IPS DF 6.9 (cell line): ENCODE measurements around the gene HMGCS1.
"Not testable (repeated sequence)": the region's sequence is repeated elsewhere in the genome, so short reads cannot be mapped to it uniquely, and the experiment has no call there.

Experiments used
- DNase-seq: peaks from one replicate; pipeline ENCODE4 v3.0.0-alpha.2; 2013; ENCODE audit warnings: low read depth, low spot score
- H3K27ac ChIP-seq: one replicate; pipeline ENCODE4 v1.5.1; 2013; ENCODE audit warnings: low read length, control low read depth
- H3K27me3 ChIP-seq: 2 replicates; pipeline ENCODE4 v1.6.1; 2013; ENCODE audit warnings: mild to moderate bottlenecking, low read length; ENCODE audit not compliant: control insufficient read depth, insufficient read depth
- H3K36me3 ChIP-seq: 2 replicates; pipeline ENCODE4 v1.6.1; 2013; ENCODE audit warnings: low read length; ENCODE audit not compliant: control insufficient read depth, insufficient read depth
- H3K4me1 ChIP-seq: 2 replicates; pipeline ENCODE4 v1.6.1; 2013; ENCODE audit warnings: low read length; ENCODE audit not compliant: control insufficient read depth, insufficient read depth
- H3K4me3 ChIP-seq: 2 replicates; pipeline ENCODE4 v1.5.1; 2013; ENCODE audit warnings: mild to moderate bottlenecking, low read length
- H3K9me3 ChIP-seq: 2 replicates; pipeline ENCODE4 v1.6.1; 2013; ENCODE audit warnings: low read length, inconsistent platforms; ENCODE audit not compliant: control insufficient read depth, insufficient read depth
- WGBS: extraction: QIAGEN DNeasy Blood & Tissue Kit; methylation state at CpG from one replicate; pipeline ENCODE4 v1.1.7; 2013; ENCODE audit warnings: mixed read lengths, missing lambda C conversion rate; ENCODE audit not compliant: insufficient read length, insufficient coverage; 5-methylcytosine and 5-hydroxymethylcytosine counted together

The HMGCS1 gene

DNA sequence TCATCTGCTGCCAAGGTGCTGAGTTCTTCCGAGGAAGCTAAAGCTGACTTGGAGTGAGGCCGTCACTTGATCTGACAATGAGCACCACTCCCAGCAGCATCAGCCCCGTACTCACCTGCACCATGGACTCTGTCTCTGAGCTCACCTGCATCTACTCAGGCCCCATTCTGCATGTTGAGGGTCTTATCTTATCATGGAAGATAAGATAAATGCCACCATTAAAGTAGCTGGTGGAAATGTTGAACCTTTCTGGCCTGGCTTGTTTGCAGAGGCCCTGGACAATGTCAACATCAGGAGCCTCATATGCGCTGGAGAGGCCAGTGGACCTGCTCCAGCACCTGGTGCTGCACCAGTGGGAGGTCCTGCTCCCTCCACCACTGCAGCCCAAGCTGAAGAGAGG, 35.0 kb upstream of the HMGCS1 start:
- H3K27ac ChIP-seq = no peak overlapping the region
- no peaks in the 10 kb centered on the region for H3K36me3 ChIP-seq
- H3K4me1 ChIP-seq = no peaks in the 10 kb centered on the region
- H3K9me3 ChIP-seq = no peaks in the 10 kb centered on the region
- no peak for DNase-seq
- WGBS = no CpG with 5 or more reads among the region's 4 CpGs
- no peak overlapping the region for H3K4me3 ChIP-seq
- H3K27me3 ChIP-seq = no peaks in the 10 kb centered on the region

DNA sequence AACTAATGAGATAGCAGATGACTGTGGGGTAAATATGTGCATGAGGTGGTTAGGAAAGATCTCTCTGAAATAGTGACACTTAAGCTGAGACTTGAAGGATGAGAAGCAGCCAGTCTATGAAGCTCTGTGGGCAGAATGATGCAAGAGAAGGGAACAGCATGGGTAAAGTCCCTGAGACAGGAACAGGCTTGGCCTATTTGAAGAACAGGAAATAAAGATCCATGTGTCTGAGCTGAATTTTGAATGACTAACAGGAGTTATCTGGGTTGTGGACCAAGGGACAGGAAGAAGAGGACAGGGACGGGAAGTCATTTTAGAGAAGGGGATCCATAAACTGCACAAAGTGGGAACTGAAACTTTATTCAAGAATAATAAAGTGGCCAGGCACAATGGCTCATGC, 25.6 kb upstream of the HMGCS1 start:
- Histone ChIP-seq H3K9me3 (peaks cover 3% of the 10 kb centered on the region), H3K4me1 (no peaks in the 10 kb centered on the region), H3K36me3 (no peaks in the 10 kb centered on the region), H3K27me3 (no peaks in the 10 kb centered on the region), H3K4me3 (no peak overlapping the region), H3K27ac (no peak overlapping the region)
- DNase-seq = no peak
- WGBS = no CpG with 5 or more reads among the region's 1 CpG

DNA sequence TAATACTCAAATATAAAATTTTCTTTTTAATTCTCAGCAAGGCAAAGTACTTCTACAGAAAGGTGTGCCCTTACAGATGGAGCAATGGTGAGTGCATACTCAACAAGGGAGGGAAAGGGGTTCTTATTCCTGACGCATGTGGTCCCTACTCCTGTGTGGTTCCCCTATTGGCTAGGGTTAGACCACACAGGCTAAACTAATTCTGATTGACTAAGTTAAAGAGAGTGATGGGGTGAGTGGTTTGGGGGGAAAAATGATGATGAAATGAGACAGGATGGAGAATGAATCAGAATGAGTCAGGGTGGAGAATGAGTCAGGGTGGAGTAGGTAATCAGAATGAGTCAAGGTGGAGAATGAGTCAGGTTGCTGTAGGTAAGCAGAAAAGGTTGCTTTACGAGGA, 22.9 kb upstream of the HMGCS1 start:
- Histone ChIP-seq H3K4me1 (no peaks in the 10 kb centered on the region), H3K36me3 (no peaks in the 10 kb centered on the region), H3K27ac (no peak overlapping the region), H3K4me3 (no peak overlapping the region), H3K9me3 (peaks cover 3% of the 10 kb centered on the region), H3K27me3 (no peaks in the 10 kb centered on the region)
- WGBS = no CpG with 5 or more reads among the region's 2 CpGs
- no peak for DNase-seq

DNA sequence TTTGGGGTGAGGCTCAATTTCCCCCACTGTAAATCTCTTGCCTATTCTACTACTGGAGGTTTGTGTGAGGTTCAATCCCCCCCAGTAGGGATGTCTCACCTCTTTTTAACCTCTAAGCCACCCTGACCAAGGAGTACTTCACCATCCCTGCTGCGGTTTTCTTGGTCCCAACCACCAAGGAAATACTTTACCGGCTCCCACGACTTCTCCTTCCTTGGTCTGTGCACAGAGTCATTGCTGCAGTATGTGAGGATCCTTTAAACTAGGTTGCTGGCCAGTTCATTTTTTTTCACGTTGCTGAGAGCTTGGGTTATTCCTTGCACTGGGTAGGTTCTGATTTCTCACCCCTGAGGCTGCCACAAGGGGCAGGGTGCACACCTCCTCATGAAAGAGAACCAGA, 22.5 kb upstream of the HMGCS1 start:
- H3K27me3 ChIP-seq = no peaks in the 10 kb centered on the region
- no peaks in the 10 kb centered on the region for H3K4me1 ChIP-seq
- peaks cover under 1% of the 10 kb centered on the region; the same call in 1 of the 2 replicates for H3K9me3 ChIP-seq
- no peak overlapping the region for H3K27ac ChIP-seq
- no peaks in the 10 kb centered on the region for H3K36me3 ChIP-seq
- H3K4me3 ChIP-seq = no peak overlapping the region
- no CpG with 5 or more reads among the region's 4 CpGs for WGBS
- DNase-seq = no peak

DNA sequence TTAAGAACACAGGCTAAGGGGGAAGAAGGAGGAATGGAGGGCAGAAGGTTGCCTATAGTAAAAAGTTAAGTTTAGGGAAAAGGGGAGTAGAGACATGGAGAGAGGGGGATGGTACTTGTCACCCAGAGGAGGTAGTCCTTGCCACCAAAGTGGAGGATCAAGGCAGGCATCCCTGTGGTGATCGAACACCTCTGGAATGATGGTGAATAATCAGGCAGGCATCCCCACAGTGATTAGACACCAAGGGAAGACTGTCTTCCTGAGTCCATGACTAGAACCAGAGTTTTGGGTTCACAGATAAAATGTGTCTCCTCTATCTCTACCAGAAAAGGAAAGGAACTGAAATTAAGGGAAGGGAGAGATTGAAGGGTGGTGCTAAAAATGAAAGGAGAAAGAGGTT, 19.2 kb upstream of the HMGCS1 start:
- no CpG with 5 or more reads among the region's 1 CpG for WGBS
- H3K27me3 ChIP-seq = no peaks in the 10 kb centered on the region

DNA sequence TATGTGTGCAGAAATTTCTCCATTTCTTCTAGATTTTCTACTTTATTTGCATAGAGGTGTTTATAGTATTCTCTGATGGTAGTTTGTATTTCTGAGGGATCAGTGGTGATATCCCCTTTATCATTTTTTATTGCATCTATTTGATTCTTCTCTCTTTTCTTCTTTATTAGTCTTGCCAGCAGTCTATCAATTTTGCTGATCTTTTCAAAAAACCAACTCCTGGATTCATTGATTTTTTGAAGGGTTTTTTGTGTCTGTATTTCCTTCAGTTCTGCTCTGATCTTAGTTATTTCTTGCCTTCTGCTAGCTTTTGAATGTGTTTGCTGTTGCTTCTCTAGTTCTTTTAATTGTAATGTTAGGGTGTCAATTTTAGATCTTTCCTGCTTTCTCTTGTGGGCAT, 12.4 kb upstream of the HMGCS1 start:
- H3K27me3 ChIP-seq, H3K4me1 ChIP-seq, H3K36me3 ChIP-seq, DNase-seq, H3K27ac ChIP-seq, H3K9me3 ChIP-seq, H3K4me3 ChIP-seq: not testable (repeated sequence)

More for the DNA sequence above, 19.2 kb upstream of the HMGCS1 start:
- no peak for DNase-seq
- no peaks in the 10 kb centered on the region; the same call in 1 of the 2 replicates for H3K9me3 ChIP-seq
- H3K36me3 ChIP-seq = no peaks in the 10 kb centered on the region
- H3K4me1 ChIP-seq = no peaks in the 10 kb centered on the region
- H3K4me3 ChIP-seq = no peak overlapping the region
- H3K27ac ChIP-seq = no peak overlapping the region

DNA sequence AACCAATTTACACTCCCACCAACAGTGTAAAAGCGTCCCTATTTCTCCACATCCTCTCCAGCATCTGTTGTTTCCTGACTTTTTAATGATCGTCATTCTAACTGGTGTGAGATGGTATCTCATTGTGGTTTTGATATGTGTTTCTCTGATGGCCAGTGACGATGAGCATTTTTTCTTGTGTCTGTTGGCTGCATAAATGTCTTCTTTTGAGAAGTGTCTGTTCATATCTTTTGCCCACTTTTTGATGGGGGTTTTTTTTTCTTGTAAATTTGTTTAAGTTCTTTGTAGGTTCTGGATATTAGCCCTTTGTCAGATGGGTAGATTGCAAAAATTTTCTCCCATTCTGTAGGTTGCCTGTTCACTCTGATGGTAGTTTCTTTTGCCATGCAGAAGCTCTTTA, 10.3 kb upstream of the HMGCS1 start:
- H3K4me3 ChIP-seq, H3K4me1 ChIP-seq, H3K9me3 ChIP-seq, H3K27ac ChIP-seq, DNase-seq, H3K27me3 ChIP-seq, H3K36me3 ChIP-seq: not testable (repeated sequence)
- no CpG with 5 or more reads among the region's 3 CpGs for WGBS

DNA sequence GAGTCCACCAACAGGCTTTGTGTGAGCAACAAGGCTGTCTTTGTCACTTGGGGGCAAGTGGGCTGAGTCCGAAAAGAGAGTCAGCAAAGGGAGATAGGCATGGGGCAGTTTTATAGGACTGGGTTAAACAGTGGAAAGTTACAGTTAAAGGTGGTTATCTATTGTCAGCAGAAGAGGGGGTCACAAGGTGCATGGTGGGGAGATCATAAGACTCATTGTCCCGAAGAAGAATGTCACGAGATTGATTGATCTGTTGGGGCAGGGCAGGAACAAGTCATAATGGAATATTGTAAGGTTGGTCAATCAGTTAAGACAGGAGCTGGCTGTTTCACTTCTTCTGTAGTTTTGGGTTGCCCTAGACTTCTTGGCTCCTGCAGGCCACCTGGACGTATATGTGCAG, 7.6 kb upstream of the HMGCS1 start:
- Histone ChIP-seq H3K36me3 (no peaks in the 10 kb centered on the region), H3K4me1 (no peaks in the 10 kb centered on the region), H3K9me3 (no peaks in the 10 kb centered on the region), H3K4me3 (no peak overlapping the region), H3K27me3 (no peaks in the 10 kb centered on the region), H3K27ac (no peak overlapping the region)
- WGBS = no CpG with 5 or more reads among the region's 4 CpGs
- no peak for DNase-seq

DNA sequence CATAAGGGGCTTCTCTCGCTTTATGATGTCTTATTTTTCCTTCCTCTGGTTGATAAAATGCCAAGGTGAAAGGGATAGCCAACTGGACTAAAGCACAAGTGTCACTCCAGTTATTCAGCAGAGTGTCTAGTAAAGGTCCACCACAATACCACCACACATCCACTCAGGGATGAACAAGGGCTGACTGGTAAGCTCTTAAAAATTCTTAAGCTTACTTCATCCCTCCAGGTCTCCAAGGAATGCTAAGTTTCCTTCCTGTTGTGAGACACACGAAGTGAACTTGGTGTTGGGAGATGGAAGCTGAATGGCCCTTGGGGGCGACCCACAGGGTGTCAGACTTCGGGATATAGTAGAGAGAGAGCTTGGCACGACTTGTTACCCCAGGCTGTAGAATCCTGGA, 3.2 kb upstream of the HMGCS1 start:
- H3K9me3 ChIP-seq = no peaks in the 10 kb centered on the region
- no peak overlapping the region for H3K4me3 ChIP-seq
- H3K27ac ChIP-seq = no peak overlapping the region
- no peaks in the 10 kb centered on the region for H3K36me3 ChIP-seq
- H3K4me1 ChIP-seq = peaks cover 2% of the 10 kb centered on the region; the same call in 1 of the 2 replicates
- no peaks in the 10 kb centered on the region for H3K27me3 ChIP-seq
- no peak for DNase-seq
- no CpG with 5 or more reads among the region's 5 CpGs for WGBS

DNA sequence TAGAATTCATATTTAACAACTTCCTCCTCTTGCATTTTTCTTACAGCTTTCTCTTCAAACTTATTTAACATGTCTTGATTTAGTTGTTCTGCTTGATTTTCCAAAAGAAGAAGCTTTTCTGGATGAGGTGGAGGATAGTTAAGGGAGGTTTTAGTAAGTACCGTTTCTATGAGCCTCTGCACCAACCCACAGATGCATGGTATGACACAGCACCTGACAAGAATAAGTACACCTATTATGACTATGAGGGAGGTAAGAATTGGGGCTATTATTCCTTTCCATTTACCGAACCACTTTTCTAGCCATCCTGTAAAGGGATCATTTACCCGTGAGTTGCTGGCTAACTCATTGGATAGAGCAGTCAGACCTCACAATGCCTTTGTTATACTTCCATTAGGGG, 2.5 kb upstream of the HMGCS1 start:
- Histone ChIP-seq H3K27me3 (no peaks in the 10 kb centered on the region), H3K4me3 (no peak overlapping the region), H3K4me1 (peaks cover 2% of the 10 kb centered on the region; the same call in 1 of the 2 replicates), H3K9me3 (no peaks in the 10 kb centered on the region), H3K27ac (no peak overlapping the region), H3K36me3 (no peaks in the 10 kb centered on the region)
- no CpG with 5 or more reads among the region's 3 CpGs for WGBS
- no peak for DNase-seq

DNA sequence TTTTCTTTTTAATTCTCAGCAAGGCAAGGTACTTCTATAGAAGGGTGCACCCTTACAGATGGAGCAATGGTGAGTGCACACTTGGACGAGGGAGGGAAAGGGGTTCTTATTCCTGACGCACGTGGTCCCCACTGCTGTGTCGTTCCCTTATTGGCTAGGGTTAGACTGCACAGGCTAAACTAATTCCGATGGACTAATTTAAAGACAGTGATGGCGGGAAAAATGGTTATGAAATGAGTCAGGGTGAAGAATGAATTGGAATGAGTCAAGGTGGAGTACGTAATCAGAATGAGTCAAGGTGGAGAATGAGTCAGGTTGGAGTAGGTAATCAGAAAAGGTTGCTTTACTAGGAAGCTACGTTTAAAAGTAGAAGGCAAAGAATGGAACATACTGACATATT, 2.1 kb upstream of the HMGCS1 start:
- no peaks in the 10 kb centered on the region for H3K36me3 ChIP-seq
- peaks cover 2% of the 10 kb centered on the region; the same call in 1 of the 2 replicates for H3K4me1 ChIP-seq
- WGBS = 100% methylated on average over 1 of the region's 8 CpGs
- H3K9me3 ChIP-seq = no peaks in the 10 kb centered on the region
- no peak overlapping the region for H3K27ac ChIP-seq
- H3K4me3 ChIP-seq = no peak overlapping the region
- no peak for DNase-seq
- H3K27me3 ChIP-seq = no peaks in the 10 kb centered on the region
